Measurements from ENCODE around the gene SIAH3. TPM values are rescaled to one million over a fixed set of nuclear protein-coding genes. Genes with fewer than 3 reads are reported as not detected.

SIAH3 gene
- total and polyA plus RNA-seq, 10 of the 15 experiments (the other 5 are each of a cell fraction or from before 2014, with no cell fraction given), result not detected

DNA sequence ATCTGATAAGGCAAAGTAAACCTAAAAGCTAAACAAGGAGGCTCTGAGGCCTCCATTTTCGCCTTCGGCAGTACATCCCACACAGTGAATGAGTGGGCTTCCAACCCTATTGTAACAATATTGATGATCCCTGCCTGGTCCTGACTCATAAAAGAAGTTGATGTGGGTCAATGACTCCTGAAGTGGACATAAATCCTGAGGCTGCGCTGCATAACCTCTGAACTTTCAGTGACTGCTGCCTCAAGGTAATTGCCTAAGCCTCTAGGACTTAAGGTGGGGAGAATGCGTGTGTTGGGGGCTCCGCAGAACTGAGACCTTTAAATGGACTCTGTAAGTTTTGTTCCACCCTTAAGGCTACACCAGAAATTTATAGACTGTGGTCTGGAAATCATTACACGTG is 42.6 kb downstream of the SIAH3 start:
- in situ Hi-C loops (cut with MboI), result no loop called here
- WGBS (ENCODE audit: insufficient coverage, insufficient replicate concordance, low lambda C conversion rate, missing lambda C conversion rate), result 74% methylated on average over 6 of the region's 6 CpGs
- CTCF ChIA-PET, result interaction anchor here (1.8 kb wide), 1 partner anchor 318 kb away, joined by 7 read pairs; no protein-coding TSS in a partner anchor
- FAIRE-seq, result no peak
- Histone ChIP-seq H3K4me2 (ENCODE audit: control insufficient read depth, insufficient read depth) (no peak overlapping the region), H3K27ac (ENCODE audit: control insufficient read depth, insufficient read depth) (no peak overlapping the region), H3K4me3 (no peak overlapping the region), H3K79me2 (ENCODE audit: control insufficient read depth, insufficient read depth, low read length) (no peaks in the 10 kb centered on the region), H4K20me1 (ENCODE audit: control insufficient read depth, insufficient read depth) (no peaks in the 10 kb centered on the region), H3K4me1 (ENCODE audit: control insufficient read depth, insufficient read depth, low read length) (no peaks in the 10 kb centered on the region; the same call in 1 of the 2 replicates), H3K27me3 (replicated peaks in 1 of 2; ENCODE audit: control insufficient read depth in 2 of 2, insufficient read depth in 2 of 2, low read length in 1 of 2) (no peaks in the 10 kb centered on the region), H2AFZ (ENCODE audit: control insufficient read depth, low read depth, low read length) (no peak overlapping the region), H3K9me3 (replicated peaks; ENCODE audit: control insufficient read depth, insufficient read depth, low read length) (no peaks in the 10 kb centered on the region), H3K9ac (ENCODE audit: control insufficient read depth, insufficient read depth, low read length) (no peak overlapping the region), H3K36me3 (ENCODE audit: control insufficient read depth in 2 of 2, insufficient read depth in 2 of 2, low read length in 1 of 2) (no peaks in the 10 kb centered on the region)
- no TSS peak for BruUV-seq (replicated peaks)
- DNase-seq (ENCODE audit: low read depth, low spot score), result no peak
- RAD21 ChIA-PET (ENCODE audit: unreplicated experiment), result no interaction called here
- TF ChIP-seq ZZZ3 (IDR thresholded peaks at IDR 0.05; ENCODE audit: control insufficient read depth, insufficient read length, low read depth) (no peak), CBX5 (IDR thresholded peaks at IDR 0.05; ENCODE audit: low read depth) (no peak), ZNF384 (IDR thresholded peaks at IDR 0.05; ENCODE audit: borderline replicate concordance, low read depth, low read length) (no peak), MTA2 (IDR thresholded peaks at IDR 0.05; ENCODE audit: low read depth) (no peak), STAT1 (conservative IDR thresholded peaks at IDR 0.05) (no peak), MEF2B (IDR thresholded peaks at IDR 0.05; ENCODE audit: partially characterized antibody, poor library complexity, severe bottlenecking) (no peak), CBFB (IDR thresholded peaks at IDR 0.05; ENCODE audit: low read depth) (no peak), SREBF2 (IDR thresholded peaks at IDR 0.05; ENCODE audit: low read length) (no peak), CTCF (IDR thresholded peaks at IDR 0.05 in 2 of 3, conservative IDR thresholded peaks at IDR 0.05 in 1 of 3; ENCODE audit: control insufficient read depth in 2 of 3, extremely low read depth in 1 of 3, insufficient read depth in 1 of 3, low read depth in 3 of 3, low read length in 3 of 3) (no peak), SIX5 (IDR thresholded peaks at IDR 0.05; ENCODE audit: low read depth, low read length, severe bottlenecking) (no peak), SRF (IDR thresholded peaks at IDR 0.05; ENCODE audit: low read depth in 2 of 2, low read length in 2 of 2) (no peak)
- TF ChIP-seq, protein P1, sequence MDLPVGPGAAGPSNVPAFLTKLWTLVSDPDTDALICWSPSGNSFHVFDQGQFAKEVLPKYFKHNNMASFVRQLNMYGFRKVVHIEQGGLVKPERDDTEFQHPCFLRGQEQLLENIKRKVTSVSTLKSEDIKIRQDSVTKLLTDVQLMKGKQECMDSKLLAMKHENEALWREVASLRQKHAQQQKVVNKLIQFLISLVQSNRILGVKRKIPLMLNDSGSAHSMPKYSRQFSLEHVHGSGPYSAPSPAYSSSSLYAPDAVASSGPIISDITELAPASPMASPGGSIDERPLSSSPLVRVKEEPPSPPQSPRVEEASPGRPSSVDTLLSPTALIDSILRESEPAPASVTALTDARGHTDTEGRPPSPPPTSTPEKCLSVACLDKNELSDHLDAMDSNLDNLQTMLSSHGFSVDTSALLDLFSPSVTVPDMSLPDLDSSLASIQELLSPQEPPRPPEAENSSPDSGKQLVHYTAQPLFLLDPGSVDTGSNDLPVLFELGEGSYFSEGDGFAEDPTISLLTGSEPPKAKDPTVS (IDR thresholded peaks at IDR 0.05; ENCODE audit: low read depth, low read length), result no peak
- SMC1A ChIA-PET (ENCODE audit: uncharacterized antibody, unreplicated experiment), result interaction anchor here (1.2 kb wide), 1 partner anchor 385 kb away, joined by 3 read pairs; no protein-coding TSS in a partner anchor
- POLR2A ChIA-PET, result no interaction called here
- ATAC-seq, result no peak
- intact Hi-C loops (cut with micrococcal nuclease; ENCODE audit: unreplicated experiment), result loop anchor here (5.0 kb wide), 1 partner anchor 513 kb away; no protein-coding TSS in a partner anchor

Measured in GM12878 (cell line).